GM12891 (cell line): ENCODE results near the gene RAP1A.
A peak's percentile ranks its signal among the peaks of the same experiment; 100 is the strongest.

Source experiments
- DNase-seq: peaks from one replicate; pipeline ENCODE4 v3.0.0; 2011; ENCODE audit warnings: low spot score; ENCODE audit not compliant: insufficient read length
- FAIRE-seq: peaks from 2 replicates; lab custom pipeline; 2011; peaks lifted over from hg19 to GRCh38; lab: Jason Lieb, UNC
- PAX5 ChIP-seq: IDR thresholded peaks from 2 replicates; pipeline ENCODE4 v1.6.1; 2011; ENCODE audit warnings: low read length, moderate library complexity, mild to moderate bottlenecking; ENCODE audit not compliant: insufficient read depth, severe bottlenecking
- POLR2A ChIP-seq: IDR thresholded peaks from 2 replicates; pipeline ENCODE4 v1.6.1; 2011; ENCODE audit warnings: low read depth, low read length, control low read depth
- POLR2AphosphoS5 ChIP-seq: IDR thresholded peaks from 2 replicates; pipeline ENCODE4 v1.6.1; 2011; ENCODE audit warnings: low read depth, low read length, control low read depth
- POU2F2 ChIP-seq: IDR thresholded peaks from 2 replicates; pipeline ENCODE4 v1.6.1; 2011; ENCODE audit warnings: low read depth, mild to moderate bottlenecking, control low read depth, low read length, moderate library complexity
- SPI1 ChIP-seq: IDR thresholded peaks from 2 replicates; pipeline ENCODE4 v1.6.1; 2011; ENCODE audit warnings: low read depth, low read length, control low read depth
- TAF1 ChIP-seq: IDR thresholded peaks from 2 replicates; pipeline ENCODE4 v1.6.1; 2011; ENCODE audit warnings: low read depth, low read length, control low read depth

The RAP1A gene

GRCh38 chr1:111643696-111644095 is 24.1 kb downstream of the RAP1A start:
- TF ChIP-seq TAF1 (no peak), POU2F2 (no peak), SPI1 (no peak), PAX5 (no peak), POLR2A (no peak), POLR2AphosphoS5 (no peak)
- FAIRE-seq = no peak
- no peak for DNase-seq

GRCh38 chr1:111644506-111644905 is 24.9 kb downstream of the RAP1A start:
- FAIRE-seq (peak; percentile 47), DNase-seq (no peak)
- TF ChIP-seq TAF1 = no peak

- DNase-seq (no peak), FAIRE-seq (no peak)
- TF ChIP-seq TAF1 = no peak
- TF ChIP-seq PAX5 = no peak
- TF ChIP-seq POU2F2 = no peak
- TF ChIP-seq POLR2AphosphoS5 = no peak
- TF ChIP-seq SPI1 = no peak
- no peak for TF ChIP-seq POLR2A
Observed at GRCh38 chr1:111647736-111648135, 28.1 kb downstream of the RAP1A start.

- TF ChIP-seq POLR2A (no peak), POU2F2 (no peak), TAF1 (no peak), SPI1 (no peak), PAX5 (no peak), POLR2AphosphoS5 (no peak)
- FAIRE-seq = no peak
- no peak for DNase-seq
Observed at GRCh38 chr1:111648806-111649205, 29.2 kb downstream of the RAP1A start.

- DNase-seq = no peak
- FAIRE-seq = no peak
- TF ChIP-seq SPI1 (no peak), TAF1 (no peak), PAX5 (no peak), POLR2AphosphoS5 (no peak), POLR2A (no peak), POU2F2 (no peak)
Observed at GRCh38 chr1:111649227-111649626, 29.6 kb downstream of the RAP1A start.

GRCh38 chr1:111649648-111650047 is 30.1 kb downstream of the RAP1A start:
- no peak for TF ChIP-seq POU2F2
- TF ChIP-seq PAX5 = no peak
- no peak for TF ChIP-seq SPI1
- TF ChIP-seq TAF1 = no peak
- TF ChIP-seq POLR2AphosphoS5 = no peak
- no peak for TF ChIP-seq POLR2A
- FAIRE-seq = no peak
- DNase-seq = no peak

GRCh38 chr1:111653709-111654108 is 34.1 kb downstream of the RAP1A start:
- FAIRE-seq = no peak
- no peak for DNase-seq
- TF ChIP-seq POLR2AphosphoS5 = no peak
- TF ChIP-seq TAF1 = no peak
- TF ChIP-seq PAX5 = no peak
- no peak for TF ChIP-seq POLR2A
- no peak for TF ChIP-seq POU2F2
- TF ChIP-seq SPI1 = peak; percentile 59

GRCh38 chr1:111654839-111655238 is 35.2 kb downstream of the RAP1A start:
- TF ChIP-seq PAX5 (no peak), POU2F2 (no peak), SPI1 (no peak), POLR2A (no peak), TAF1 (no peak), POLR2AphosphoS5 (no peak)
- DNase-seq (peak; percentile 18), FAIRE-seq (peak; percentile 84)

GRCh38 chr1:111656086-111657017 is 36.8 kb downstream of the RAP1A start:
- TF ChIP-seq TAF1 (no peak), POLR2AphosphoS5 (no peak), PAX5 (no peak), SPI1 (no peak), POLR2A (no peak), POU2F2 (no peak)
- no peak for DNase-seq
- FAIRE-seq = no peak

GRCh38 chr1:111658622-111659021 is 39.0 kb downstream of the RAP1A start:
- TF ChIP-seq POU2F2 (no peak), TAF1 (no peak), POLR2A (no peak), PAX5 (no peak), POLR2AphosphoS5 (no peak), SPI1 (no peak)
- FAIRE-seq (peak; percentile 54), DNase-seq (no peak)
